CD4-positive, alpha-beta T cell treated with Interleukin-4 for 1 hour (primary cell): ENCODE measurements around the gene CCDC8.
A peak's percentile ranks its signal among the peaks of the same experiment; 100 is the strongest.

Experiments used
- DNase-seq, 2 donors: peaks; one replicate each; pipeline ENCODE4 v3.0.0-alpha.2; 2020 to 2022

The CCDC8 gene

DNA sequence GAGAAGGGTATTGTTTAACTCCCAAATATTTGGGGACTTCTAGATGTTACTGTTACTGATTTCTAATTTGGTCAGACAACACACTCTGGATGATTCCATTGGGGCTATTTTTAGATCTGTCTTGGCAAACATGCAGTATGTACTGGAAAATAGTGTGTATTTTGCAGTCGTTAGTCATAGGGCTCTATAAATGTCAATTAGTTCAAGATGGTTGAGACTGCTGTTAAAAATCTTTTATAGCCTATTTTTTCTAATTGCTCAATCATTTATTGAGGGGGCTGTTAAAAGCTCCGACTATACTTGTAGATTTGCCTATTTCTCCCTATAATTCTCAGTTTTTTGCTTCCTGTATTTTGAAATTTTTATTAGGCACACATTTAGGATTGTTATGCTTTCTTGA lies 35.1 kb downstream of the CCDC8 start:
- no peak for DNase-seq

DNA sequence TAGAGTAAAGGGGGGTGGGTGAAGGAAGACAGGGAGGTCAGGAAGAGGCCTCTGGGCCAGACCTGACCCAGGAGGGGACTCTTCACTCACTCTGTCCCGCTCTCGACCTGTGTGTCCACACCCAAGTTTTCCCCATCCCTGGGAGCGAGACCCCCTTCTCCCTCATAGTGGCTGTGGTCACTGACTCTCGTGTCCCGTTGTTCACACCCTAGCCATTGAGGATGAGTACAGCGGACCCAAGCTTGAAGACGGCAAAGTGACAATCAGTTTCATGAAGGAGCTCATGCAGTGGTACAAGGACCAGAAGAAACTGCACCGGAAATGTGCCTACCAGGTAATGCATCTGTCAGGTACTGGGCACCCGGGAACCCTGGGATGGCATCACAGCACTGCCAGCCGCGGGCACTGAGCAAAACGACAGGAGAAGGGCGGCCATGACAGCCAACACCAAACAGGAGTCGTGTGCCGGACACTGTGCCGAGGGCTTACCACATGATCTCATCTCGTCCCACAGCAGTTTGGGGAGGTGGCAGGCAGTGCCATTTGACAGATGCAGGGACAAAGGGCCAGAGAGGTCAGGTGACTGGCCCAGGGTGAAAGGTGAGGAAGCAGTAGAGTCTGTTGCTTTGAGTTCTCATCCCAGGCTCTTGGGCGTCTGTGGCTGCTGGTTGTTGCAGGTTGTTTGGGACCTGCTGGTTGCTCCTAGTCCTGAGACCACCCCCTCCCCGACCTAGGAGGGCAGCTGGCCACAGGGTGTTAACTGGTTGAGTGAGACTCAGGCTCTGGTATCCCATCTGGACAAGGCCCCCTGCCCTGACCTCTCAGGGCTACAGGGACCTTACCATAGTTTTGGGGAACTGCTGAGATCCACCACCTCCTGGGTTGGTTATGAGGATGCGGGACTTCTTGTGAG lies 36.9 kb downstream of the CCDC8 start:
- DNase-seq = peak in 1 of 2 donors; percentile 6

DNA sequence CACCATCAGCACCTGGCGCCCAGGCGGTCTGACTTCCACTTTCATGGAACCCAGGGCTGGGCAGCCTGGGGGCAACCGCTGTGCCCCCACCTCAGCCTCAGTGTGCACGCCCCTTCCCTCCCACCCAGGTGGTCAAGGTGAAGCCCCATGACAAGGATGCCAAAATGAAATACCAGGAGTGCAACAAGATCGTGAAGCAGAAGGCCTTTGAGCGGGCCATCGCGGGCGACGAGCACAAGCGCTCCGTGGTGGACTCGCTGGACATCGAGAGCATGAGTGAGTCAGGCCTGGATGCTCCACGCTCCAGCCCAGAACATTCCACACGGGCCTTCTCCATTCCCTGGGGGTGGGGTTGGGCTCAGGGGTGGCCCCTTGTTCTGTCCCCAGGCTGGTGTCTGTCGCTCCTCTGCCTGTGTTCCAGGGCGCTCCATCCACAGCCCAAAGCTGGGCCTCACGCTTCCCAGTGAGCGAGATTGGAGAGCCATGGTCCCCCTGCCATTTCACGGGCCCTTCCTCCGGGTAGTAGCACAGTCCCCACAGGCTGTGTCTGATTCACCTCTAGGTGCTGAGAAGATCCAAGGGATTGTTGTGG lies 37.8 kb downstream of the CCDC8 start:
- peak in 1 of 2 donors; percentile 5 for DNase-seq

GRCh38 chr19:46374536-46375475 lies 38.6 kb downstream of the CCDC8 start:
- DNase-seq = peak in 1 of 2 donors; percentile 6

DNA sequence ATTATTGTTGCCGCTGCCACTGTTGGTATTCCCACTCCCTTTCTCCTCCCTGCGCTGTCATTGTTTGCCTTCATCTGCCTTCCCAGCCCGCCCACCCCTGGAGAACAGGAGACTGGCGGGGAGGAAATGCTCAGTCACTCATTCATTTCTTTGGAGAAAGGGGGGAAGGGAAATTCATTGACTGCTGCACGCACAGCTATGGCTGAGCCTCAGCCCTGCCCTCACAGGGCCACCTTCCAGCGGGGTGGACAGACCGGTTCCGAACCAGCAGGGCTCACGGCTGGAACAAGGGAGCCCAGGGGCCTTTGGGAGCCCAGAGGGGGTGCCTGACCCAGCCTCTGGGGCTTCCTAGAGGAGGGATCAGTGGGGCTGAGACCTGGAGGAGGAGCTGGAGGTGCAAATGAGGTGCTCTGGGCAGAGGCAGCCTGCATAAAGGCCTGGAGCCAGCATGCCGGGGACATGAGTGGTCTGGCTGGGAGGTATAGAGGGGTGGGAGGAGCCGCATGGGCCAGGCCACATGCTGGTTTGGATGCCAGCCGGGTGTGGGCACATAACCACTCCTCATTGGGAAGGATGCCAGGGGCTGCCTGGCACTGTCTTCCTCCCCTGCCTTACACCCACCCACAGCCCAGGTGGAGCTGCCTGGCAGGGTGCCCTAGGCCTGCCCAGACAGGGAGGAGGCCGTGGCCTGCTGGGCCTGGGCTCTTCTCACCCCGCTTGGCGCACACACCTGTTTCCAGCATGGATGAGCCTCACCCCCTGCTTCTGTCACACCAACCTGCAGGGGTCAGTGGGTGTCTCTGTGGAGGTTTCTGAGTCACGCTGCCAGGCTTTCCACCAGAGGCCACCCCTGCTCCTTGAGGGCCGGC lies 39.6 kb downstream of the CCDC8 start:
- DNase-seq = no peak

- no peak for DNase-seq
Observed at GRCh38 chr19:46372901-46373490, 40.4 kb downstream of the CCDC8 start.

GRCh38 chr19:46371371-46371901 lies 41.9 kb downstream of the CCDC8 start:
- no peak for DNase-seq

DNA sequence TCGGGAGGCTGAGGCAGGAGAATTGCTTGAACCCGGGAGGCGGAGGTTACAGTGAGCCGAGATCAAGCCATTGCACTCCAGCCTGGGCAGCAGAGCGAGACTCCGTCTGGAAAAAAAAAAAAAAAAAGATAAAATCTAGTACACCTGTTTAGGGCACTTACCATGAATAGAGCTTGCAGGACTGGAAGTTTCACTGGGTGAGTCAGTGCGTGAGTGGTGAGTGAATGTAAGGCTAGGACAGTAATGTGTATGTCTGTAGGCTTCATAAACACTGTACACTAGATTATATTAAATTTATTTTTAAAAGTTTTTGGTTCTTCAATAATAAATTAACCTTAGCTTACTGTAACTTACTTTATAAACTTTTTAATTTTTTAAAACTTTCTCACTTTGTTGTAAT lies 43.5 kb downstream of the CCDC8 start:
- DNase-seq = no peak

DNA sequence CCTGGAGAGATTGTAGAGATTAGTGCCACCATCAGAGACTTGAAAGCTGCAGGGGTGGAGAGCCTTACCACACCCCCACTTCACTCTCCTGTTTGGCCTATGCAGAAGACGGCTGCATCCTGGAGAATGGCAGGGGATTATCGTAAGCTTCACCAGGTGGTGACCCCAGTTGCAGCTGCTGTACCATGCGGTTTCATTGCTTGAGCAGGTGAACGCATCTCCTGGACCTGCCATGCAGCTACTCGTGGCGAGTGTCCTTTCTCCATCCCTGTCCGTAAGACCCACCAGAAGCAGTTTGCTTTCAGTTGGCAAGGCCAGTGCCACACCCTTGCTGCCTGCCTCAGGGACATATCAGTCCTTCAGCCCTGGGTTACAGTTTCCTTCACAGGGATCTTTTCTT lies 45.2 kb downstream of the CCDC8 start:
- DNase-seq = no peak

GRCh38 chr19:46367426-46367825 lies 45.9 kb downstream of the CCDC8 start:
- no peak for DNase-seq

DNA sequence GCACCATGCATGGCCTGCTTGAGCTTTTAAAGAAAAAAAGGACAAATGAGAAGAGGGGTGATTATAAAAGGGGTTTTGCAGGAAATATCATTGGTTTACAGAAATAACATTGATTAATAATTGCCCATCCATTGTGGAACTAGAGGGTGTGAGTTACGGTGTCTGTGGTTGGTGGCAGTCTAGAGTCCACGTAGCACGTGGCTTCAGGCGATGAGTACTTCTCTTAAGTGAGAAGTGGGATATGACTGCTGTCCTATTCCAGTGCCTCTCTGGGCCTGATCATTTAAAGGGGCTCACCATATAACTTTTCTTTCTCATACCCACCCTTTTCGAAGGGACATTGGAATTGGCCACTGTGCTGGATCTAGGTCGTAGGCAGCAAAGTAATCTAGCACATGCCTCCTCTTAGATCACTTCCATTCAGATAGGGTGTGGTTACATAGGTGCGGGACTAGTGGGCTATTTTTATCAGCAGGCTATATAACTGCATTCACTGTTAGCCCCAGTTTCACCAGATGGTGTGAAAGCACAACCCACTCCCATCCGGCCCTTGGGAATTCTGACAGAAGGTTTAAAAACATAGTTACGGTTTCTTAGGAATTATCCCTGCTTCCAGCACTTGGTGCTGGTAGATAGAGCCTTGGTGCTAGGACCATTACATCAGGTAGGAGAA lies 46.6 kb downstream of the CCDC8 start:
- DNase-seq = no peak

GRCh38 chr19:46365561-46365960 lies 47.8 kb downstream of the CCDC8 start:
- DNase-seq = no peak

DNA sequence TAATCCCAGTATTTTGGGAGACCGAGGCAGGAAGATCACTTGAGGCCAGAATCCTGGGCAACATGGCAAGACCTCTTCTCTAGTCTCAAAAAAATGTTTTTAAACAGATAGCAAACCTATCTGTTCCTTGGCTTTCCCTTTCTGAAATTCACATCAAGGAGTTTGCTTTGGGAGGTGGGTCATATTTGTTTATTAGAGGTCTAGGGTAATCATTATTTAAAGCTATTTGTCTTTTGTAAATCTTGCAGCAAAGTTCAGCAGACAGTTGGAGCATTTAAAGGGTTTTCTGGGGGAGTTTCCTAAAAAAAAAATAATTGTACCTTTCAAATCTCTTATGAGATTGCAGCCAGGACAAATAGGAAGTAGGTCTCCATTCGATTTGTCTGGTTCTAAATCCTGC lies 49.0 kb downstream of the CCDC8 start:
- DNase-seq = no peak

- peak in 1 of 2 donors; percentile 60 for DNase-seq
Observed at GRCh38 chr19:46361915-46362314, 51.4 kb downstream of the CCDC8 start.
